Endothelial cell of umbilical vein (primary cell): Measurements from ENCODE around the gene SLC29A3. TPM values are rescaled to one million over a fixed set of nuclear protein-coding genes. Genes with fewer than 3 reads are reported as not detected.
A peak's percentile ranks its signal among the peaks of the same experiment; 100 is the strongest.

Experiments used
- BruUV-seq: library from RNA; stranded (reverse); fragments of 400-500 nt; replicated peaks from 2 replicates; lab custom pipeline; 2021; lab: Mats Ljungman, UMichigan
- CTCF ChIA-PET: fragments of 300-600, 350-600 bp; sonication (Branson Sonifier 250); formaldehyde crosslinking; loops from one replicate; lab custom pipeline; 2021; ENCODE audit warnings: antibody characterized with exemption, inconsistent platforms; lab: Charles Lee
- POLR2A ChIA-PET: fragments of 300-600, 350-600 bp; sonication (Branson Sonifier 250); formaldehyde crosslinking; loops from one replicate; lab custom pipeline; 2021; ENCODE audit warnings: antibody characterized with exemption, inconsistent platforms; lab: Charles Lee
- DNase-seq: peaks from one replicate; pipeline ENCODE4 v3.0.0-alpha.2; 2011; ENCODE audit warnings: low read depth, low spot score
- FAIRE-seq: peaks from 2 replicates; lab custom pipeline; 2011; peaks lifted over from hg19 to GRCh38; lab: Jason Lieb, UNC
- H2AFZ ChIP-seq: 2 replicates; pipeline ENCODE4 v1.6.0; 2012; ENCODE audit warnings: low read depth, low read length, control low read depth, inconsistent platforms
- H3K27ac ChIP-seq: 2 replicates; pipeline ENCODE4 v1.5.1; 2011; ENCODE audit warnings: low read depth, mild to moderate bottlenecking, control low read depth, low read length, moderate library complexity; ENCODE audit not compliant: insufficient read depth
- H3K27me3 ChIP-seq, 2 experiments: 2 replicates each; pipeline versions ENCODE4 v1.6.0 to v1.6.1; 2011; ENCODE audit warnings: low read length in 2 of 2, mixed read lengths in 1 of 2; ENCODE audit not compliant: control insufficient read depth in 2 of 2, insufficient read depth in 2 of 2
- H3K36me3 ChIP-seq, 2 experiments: 2 replicates in 1 of 2; 3 replicates in 1 of 2; pipeline ENCODE4 v1.5.1; 2011; ENCODE audit warnings: low read length in 2 of 2, mild to moderate bottlenecking in 1 of 2, moderate library complexity in 1 of 2; ENCODE audit not compliant: control insufficient read depth in 2 of 2, insufficient read depth in 2 of 2; ENCODE audit errors: extremely low read depth in 1 of 2
- H3K4me1 ChIP-seq: 3 replicates; pipeline ENCODE4 v1.5.1; 2011; ENCODE audit warnings: mild to moderate bottlenecking, low read length; ENCODE audit not compliant: control insufficient read depth, insufficient read depth; ENCODE audit errors: extremely low read depth
- H3K4me2 ChIP-seq: 2 replicates; pipeline ENCODE4 v1.6.1; 2011; ENCODE audit warnings: low read length, control low read depth, mixed read lengths; ENCODE audit not compliant: insufficient read depth
- H3K4me3 ChIP-seq, 3 experiments: fragments of 200-600 bp in 1 of 3; sonication (generic), shearing (Covaris generic) in 1 of 3; replicated peaks in 1 of 3; 2 replicates each; pipeline ENCODE4 v1.5.1; 2011 to 2016; ENCODE audit warnings: control low read depth in 3 of 3, low read length in 3 of 3, mild to moderate bottlenecking in 2 of 3, inconsistent platforms in 1 of 3, low read depth in 1 of 3, moderate library complexity in 1 of 3; ENCODE audit not compliant: insufficient read depth in 1 of 3
- H3K79me2 ChIP-seq: 2 replicates; pipeline ENCODE4 v1.6.0; 2012; ENCODE audit warnings: low read length, inconsistent platforms; ENCODE audit not compliant: control insufficient read depth, insufficient read depth
- H3K9ac ChIP-seq: replicated peaks from 2 replicates; pipeline ENCODE3; 2011; ENCODE audit warnings: low read length, control low read depth; ENCODE audit not compliant: insufficient read depth; ENCODE audit errors: extremely low read depth
- H3K9me1 ChIP-seq: replicated peaks from 3 replicates; pipeline ENCODE4 v1.6.0; 2011; ENCODE audit warnings: mild to moderate bottlenecking, low read length; ENCODE audit not compliant: control insufficient read depth, insufficient read depth; ENCODE audit errors: extremely low read depth
- H3K9me3 ChIP-seq: replicated peaks from 2 replicates; pipeline ENCODE4 v1.5.1; 2012; ENCODE audit warnings: low read length, inconsistent platforms; ENCODE audit not compliant: control insufficient read depth, insufficient read depth
- H4K20me1 ChIP-seq: replicated peaks from 2 replicates; pipeline ENCODE3; 2011; ENCODE audit warnings: mild to moderate bottlenecking, low read length; ENCODE audit not compliant: control insufficient read depth, insufficient read depth; ENCODE audit errors: extremely low read depth
- CTCF ChIP-seq, 2 donors: IDR thresholded peaks; 1 replicate in 1 of 2; 2 replicates in 1 of 2; pipeline ENCODE4 v1.5.1; 2011; ENCODE audit warnings: low read length in 2 of 2, mild to moderate bottlenecking in 2 of 2, moderate library complexity in 2 of 2, control low read depth in 1 of 2, inconsistent platforms in 1 of 2, low read depth in 1 of 2; ENCODE audit not compliant: insufficient read depth in 1 of 2; ENCODE audit errors: extremely low read depth in 1 of 2
- EZH2 ChIP-seq: IDR thresholded peaks from 2 replicates; pipeline ENCODE4 v1.6.1; 2012; ENCODE audit warnings: borderline replicate concordance, low read depth, mild to moderate bottlenecking, moderate library complexity, low read length, inconsistent platforms; ENCODE audit not compliant: severe bottlenecking
- FOS ChIP-seq: IDR thresholded peaks from 2 replicates; pipeline ENCODE4 v1.6.1; 2011; ENCODE audit warnings: mild to moderate bottlenecking, low read length, moderate library complexity, borderline replicate concordance; ENCODE audit not compliant: insufficient read depth
- GATA2 ChIP-seq: IDR thresholded peaks from 2 replicates; pipeline ENCODE4 v1.7.0; 2011; ENCODE audit warnings: low read depth, mild to moderate bottlenecking, moderate library complexity, mixed read lengths, low read length; ENCODE audit not compliant: insufficient read length, insufficient read depth
- MAX ChIP-seq: IDR thresholded peaks from 2 replicates; pipeline ENCODE4 v1.6.1; 2011; ENCODE audit not compliant: insufficient read depth, insufficient read length
- MYC ChIP-seq: IDR thresholded peaks from one replicate; pipeline ENCODE4 v1.6.1; 2011; ENCODE audit warnings: mild to moderate bottlenecking, low read depth, low read length
- POLR2A ChIP-seq: IDR thresholded peaks from 2 replicates; pipeline ENCODE4 v1.6.1; 2012; ENCODE audit warnings: low read depth, mild to moderate bottlenecking, control low read depth, low read length
- POLR2AphosphoS5 ChIP-seq: IDR thresholded peaks from 2 replicates; pipeline ENCODE4 v1.6.1; 2012; ENCODE audit warnings: low read depth, mild to moderate bottlenecking, control low read depth, low read length, moderate library complexity; ENCODE audit not compliant: insufficient read depth
- dilution Hi-C: fragments of 300-500 bp; cut with MboI; formaldehyde crosslinking; loops from one replicate; pipeline ENCODE4 v1.15.0; 2019; ENCODE audit warnings: low sequenced_read_pairs; ENCODE audit not compliant: extremely low pct_ligation_motif_present
- intact Hi-C: fragments of 100-400 bp; cut with micrococcal nuclease; formaldehyde crosslinking; loops from one replicate; pipeline ENCODE4 v1.10.0; 2022
- polyA plus RNA-seq, 4 experiments: library from polyadenylated mRNA; depleted of rRNA in 3 of 4; stranded (reverse) in 3 of 4; unstranded in 1 of 4; fragments of >200 nt; gene quantifications; 2 replicates each; pipeline versions ENCODE4 v1.2.1 to v1.2.3, GENCODE V29; 2011 to 2012; ENCODE audit warnings: missing spikeins in 1 of 4
- total RNA-seq: library from RNA; stranded (reverse); gene quantifications from 2 replicates; pipeline ENCODE4 v1.2.3, GENCODE V29; 2021

The SLC29A3 gene
- total and polyA plus RNA-seq, 2 donors (not counting 3 experiments of a cell fraction or from before 2014, with no cell fraction given) = 5.0 to 9.1 TPM

GRCh38 chr10:71302451-71302850 lies 16.6 kb upstream of the SLC29A3 start:
- Histone ChIP-seq H2AFZ (no peak overlapping the region), H3K4me2 (no peak overlapping the region), H3K27ac (no peak overlapping the region), H3K9ac (no peak overlapping the region), H3K27me3 (no peaks in the 10 kb centered on the region), H3K9me3 (no peaks in the 10 kb centered on the region), H3K9me1 (no peaks in the 10 kb centered on the region), H3K4me3 (no peak overlapping the region), H4K20me1 (no peaks in the 10 kb centered on the region), H3K79me2 (no peaks in the 10 kb centered on the region), H3K36me3 (no peaks in the 10 kb centered on the region), H3K4me1 (no peaks in the 10 kb centered on the region)
- BruUV-seq = no TSS peak
- no peak for DNase-seq
- dilution Hi-C loops (no loop called here), intact Hi-C loops (no loop called here)
- ChIA-PET POLR2A (no interaction called here), CTCF (interaction anchor here (1.0 to 1.3 kb wide), 4 partner anchors 9 to 406 kb away, joined by 3 read pairs; no protein-coding TSS in a partner anchor)
- TF ChIP-seq FOS (no peak), EZH2 (no peak), MAX (no peak), MYC (no peak), POLR2AphosphoS5 (no peak)
- FAIRE-seq = no peak

GRCh38 chr10:71302874-71303568 lies 16.0 kb upstream of the SLC29A3 start:
- H3K9me3 ChIP-seq = no peaks in the 10 kb centered on the region
- no peaks in the 10 kb centered on the region for H3K4me1 ChIP-seq
- TF ChIP-seq POLR2A (no peak), GATA2 (no peak), CTCF (IDR thresholded peaks at IDR 0.05; ENCODE audit: extremely low read depth in 1 of 2, insufficient read depth in 1 of 2, low read depth in 1 of 2, low read length in 2 of 2) (peak; percentile 48 to 52), POLR2AphosphoS5 (no peak)
- H3K4me3 ChIP-seq = no peak overlapping the region
- intact Hi-C loops = no loop called here
- H3K27me3 ChIP-seq = no peaks in the 10 kb centered on the region
- H3K4me2 ChIP-seq = no peak overlapping the region
- BruUV-seq = no TSS peak
- no peak overlapping the region for H2AFZ ChIP-seq
- no peaks in the 10 kb centered on the region for H3K79me2 ChIP-seq
- FAIRE-seq (peak; percentile 78), DNase-seq (peak; percentile 53)
- dilution Hi-C loops = no loop called here
- no peaks in the 10 kb centered on the region for H3K36me3 ChIP-seq
- POLR2A ChIA-PET = no interaction called here
- no peak overlapping the region for H3K9ac ChIP-seq
- no peaks in the 10 kb centered on the region for H3K9me1 ChIP-seq
- H4K20me1 ChIP-seq = no peaks in the 10 kb centered on the region
- no peak overlapping the region for H3K27ac ChIP-seq
- CTCF ChIA-PET = no interaction called here
